GM18867 (cell line): ENCODE measurements around the gene CYP8B1.

ENCODE experiments used
- ATAC-seq: cut with Tn5 transposase; IDR thresholded peaks from one replicate; pipeline ENCODE4 v1.9.1; 2021; ENCODE audit warnings: mild to moderate bottlenecking, moderate library complexity; ENCODE audit not compliant: unreplicated experiment

Gene CYP8B1

DNA sequence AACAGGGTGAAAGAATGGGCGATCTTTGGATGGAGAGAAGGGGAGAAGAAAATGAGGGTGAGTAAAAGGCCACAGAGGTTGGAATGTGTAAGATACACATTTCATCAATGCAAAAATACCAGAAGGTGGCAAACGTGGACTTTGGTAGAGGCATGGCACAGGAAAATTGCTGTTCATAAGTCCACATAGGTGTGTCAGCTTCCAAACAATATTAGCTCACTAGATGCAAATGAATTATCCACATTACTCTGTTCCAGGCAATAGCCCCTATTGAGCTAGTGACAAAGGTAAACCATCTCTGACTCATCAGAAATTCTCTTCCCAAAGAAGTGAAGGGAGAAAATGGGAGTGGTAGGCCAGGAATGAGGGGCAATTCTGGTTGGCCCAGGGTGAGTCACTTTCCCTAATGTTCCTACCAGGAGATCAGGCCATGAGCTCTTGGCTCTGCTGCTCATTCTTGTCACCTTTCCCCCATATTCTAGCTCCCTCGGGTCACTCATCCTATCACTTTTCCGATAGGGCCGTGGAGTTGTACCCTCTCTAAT lies 46.5 kb downstream of the CYP8B1 start:
- ATAC-seq: no peak

DNA sequence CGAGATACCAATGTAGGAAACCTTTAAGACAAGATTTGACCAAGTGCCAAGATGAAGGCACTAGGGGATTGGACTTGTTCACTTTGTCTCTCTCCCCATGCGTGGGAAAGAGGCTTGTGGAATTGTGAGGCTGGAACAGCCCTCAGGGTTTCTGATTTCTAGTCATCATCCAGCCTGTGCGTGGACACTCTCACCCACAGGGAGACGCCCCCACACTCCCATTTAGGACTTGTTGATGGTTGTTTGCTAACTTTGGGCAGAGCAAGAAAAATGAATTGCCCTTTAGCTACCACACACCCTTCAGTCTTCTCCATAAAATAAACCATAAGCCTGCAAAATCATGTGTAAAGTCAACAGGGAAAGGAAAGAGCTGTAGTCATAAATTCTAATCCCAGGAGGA lies 48.0 kb downstream of the CYP8B1 start:
- no peak for ATAC-seq

DNA sequence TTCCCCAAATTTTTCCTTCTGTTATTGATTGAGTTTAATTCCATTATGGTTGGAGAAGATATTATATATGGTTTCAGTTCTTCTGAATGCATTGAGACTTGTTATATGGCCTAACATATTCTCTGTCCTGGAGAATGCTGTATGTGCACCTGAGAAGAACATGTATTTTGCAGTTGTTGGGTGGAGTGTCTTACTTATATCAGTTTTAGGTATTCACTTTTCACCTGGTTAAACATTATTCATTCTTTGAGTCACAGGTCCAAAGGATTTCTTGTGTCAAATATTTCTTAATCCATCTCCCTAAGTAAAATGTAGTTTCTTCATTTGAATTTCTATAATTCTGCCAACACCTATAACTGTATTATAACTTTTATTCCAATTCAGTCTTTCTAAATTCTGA lies 48.7 kb downstream of the CYP8B1 start:
- ATAC-seq: no peak

DNA sequence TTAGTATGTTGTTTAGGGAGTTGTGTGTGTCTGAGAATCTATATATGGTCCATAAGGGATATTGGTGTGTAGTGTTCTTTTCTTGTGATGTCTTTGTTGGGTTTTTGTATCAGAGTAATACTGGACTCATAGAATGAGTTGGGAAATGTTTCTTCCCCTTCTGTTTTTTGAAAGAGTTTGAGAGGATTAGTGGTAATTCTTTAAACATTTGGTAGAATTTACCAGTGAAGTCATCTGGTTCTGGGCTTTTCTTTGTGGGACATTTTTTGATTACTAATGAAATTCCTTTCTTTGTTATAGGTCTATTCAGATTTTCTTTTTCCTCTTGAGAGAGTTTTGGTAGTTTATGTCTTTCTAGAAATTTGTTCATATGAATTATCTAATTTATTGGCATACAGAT lies 49.5 kb downstream of the CYP8B1 start:
- no peak for ATAC-seq

DNA sequence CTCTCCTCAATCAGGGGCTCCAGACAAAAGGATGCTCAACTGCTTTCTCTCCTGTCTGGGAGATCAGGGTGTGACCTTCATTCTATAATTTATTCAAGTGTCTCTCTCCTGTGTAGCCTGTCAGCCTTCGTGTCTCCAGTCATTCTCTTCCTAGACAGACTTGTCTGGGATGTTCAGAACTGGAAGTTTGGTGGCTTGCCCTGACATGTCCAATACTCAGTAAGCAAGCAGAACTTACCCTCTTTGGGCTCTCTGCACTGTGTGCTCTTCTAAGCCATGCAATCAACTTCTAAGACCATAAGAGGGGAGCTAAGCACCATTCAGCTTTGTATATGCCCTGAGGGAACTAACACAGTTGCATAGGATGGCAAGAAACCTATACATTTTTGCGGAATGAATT lies 52.3 kb downstream of the CYP8B1 start:
- no peak for ATAC-seq

DNA sequence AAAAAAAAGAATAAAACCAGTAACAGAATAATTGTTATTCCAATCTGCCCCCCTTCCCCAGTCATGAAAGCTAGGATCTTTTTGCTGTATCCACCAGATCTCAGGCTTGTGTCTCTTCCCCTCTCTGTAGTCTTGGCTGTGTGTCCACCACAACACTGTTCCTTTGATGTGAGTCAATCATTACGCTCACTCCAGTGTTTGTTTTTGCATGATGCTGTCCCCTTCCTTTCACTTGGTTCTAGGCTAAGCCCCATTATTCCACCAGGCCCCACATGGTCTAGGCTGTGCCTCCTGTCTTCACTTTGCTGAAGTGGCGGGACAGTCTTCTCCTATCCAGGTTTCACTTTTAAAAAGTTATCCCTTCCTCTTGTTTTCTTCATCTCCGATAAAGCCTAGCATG lies 52.9 kb downstream of the CYP8B1 start:
- no peak for ATAC-seq
